ENCODE data around the gene RSBN1.

- TF ChIP-seq CTCF (IDR thresholded peaks at IDR 0.05) (no peak), POLR2A (IDR thresholded peaks at IDR 0.05) (no peak), POLR2AphosphoS5 (IDR thresholded peaks at IDR 0.05) (no peak)
Measured at GRCh38 chr1:113769601-113769970, 42.7 kb downstream of the RSBN1 start.
